NCI-H128 (cell line): ENCODE measurements around the gene AGER.
"Not testable (repeated sequence)": the region's sequence is repeated elsewhere in the genome, so short reads cannot be mapped to it uniquely, and the experiment has no call there.

Experiments
- DNase-seq: peaks from one replicate; lab custom pipeline; 2025; ENCODE audit not compliant: unreplicated experiment; lab: John Stamatoyannopoulos, UW

The AGER gene

DNA sequence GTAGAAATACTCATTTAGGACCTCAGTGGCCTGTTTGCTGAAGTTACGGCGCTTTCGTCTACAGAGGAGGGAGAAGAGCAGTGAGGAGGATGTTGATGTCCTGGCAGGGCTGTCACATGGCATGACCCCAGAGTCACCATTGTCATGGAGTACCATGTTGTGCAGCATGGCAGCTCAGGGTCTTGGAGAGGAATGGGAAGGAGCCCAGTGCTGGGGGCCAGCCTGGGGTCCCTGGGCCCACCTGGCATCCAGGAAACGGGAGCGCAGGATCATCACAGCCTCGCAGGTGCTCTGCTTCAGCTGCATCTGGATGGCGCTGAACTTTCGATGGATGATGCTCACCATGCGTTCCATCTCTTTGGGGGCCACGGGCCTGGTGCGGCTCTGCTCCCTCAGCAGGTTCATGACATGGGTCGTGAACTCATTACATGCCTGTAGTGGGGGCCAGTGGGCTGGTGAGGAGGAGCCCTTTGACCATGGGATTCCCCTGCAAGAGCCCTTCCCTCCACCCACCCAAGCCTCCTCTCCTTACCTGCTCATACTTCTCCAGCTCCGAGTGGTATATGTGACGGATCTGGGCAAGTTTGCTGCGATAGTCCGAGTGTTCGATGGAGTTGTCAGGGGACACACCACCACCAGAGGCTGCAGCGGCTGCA, 3.8 kb upstream of the AGER start:
- DNase-seq = not testable (repeated sequence)

DNA sequence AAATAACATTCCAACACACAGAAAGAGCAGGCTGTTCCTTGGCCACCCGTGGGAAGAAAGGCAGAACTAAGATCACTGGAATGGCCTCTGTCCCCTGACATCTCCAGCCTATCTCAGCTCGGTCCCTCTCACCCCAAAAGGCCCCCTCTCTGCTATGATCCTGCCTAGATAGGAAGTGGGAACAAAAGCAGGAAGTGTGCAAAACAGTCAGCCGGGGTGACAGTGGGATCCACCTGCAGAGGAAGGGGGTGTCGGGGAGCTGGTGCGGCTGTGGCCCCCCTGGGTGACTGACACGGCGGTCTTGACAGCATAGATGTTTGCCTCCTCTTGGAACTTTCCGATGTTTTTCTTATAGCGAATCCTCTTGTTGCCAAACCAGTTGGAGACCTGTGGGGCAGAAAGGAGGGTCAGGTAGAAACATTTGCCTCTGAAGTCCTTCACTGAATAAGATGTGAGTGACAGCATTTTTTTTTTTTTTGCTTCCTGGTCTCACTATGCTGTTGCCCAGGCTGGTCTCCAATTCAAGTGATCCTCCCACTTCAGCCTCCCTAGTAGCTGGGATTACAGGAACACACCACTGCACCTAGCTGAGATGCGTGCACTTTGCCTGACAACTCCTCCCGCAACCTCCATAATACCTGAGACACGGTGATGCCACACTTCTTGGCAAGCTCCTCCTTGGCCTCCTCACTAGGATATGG, 3.1 kb upstream of the AGER start:
- DNase-seq = no peak

DNA sequence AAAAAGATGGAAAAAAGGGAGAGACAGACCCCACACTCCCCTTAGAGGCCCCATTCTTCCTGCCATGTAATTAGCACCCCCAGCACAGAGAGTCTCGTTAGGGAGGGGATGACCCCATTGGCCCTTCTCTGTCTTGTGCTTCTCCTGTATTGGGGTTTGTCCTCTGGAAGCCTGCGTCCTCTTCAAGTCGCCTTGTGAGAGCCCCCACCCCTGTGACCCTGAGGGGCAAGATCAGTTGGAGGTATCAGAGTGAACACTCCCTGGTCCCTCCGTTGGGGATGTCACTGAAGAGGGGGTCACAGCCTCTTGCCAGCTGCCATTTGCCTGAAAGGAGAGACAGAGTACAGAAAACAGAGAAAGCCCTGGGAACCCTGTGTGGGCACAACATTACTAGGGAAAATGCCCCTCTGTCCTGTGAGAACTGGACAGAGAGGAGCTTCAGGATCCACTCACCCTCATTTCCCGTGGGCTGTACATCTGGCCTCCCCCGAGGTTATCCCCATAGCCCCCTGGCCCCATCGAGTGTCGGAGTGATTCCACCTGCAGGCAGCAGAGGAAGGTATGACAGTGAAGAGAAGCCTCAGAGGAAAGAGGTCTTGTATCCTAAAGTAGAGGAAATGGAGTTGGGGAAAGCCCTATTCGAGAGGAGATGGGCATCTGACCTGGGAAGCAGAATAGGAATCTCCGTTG, 2.2 kb upstream of the AGER start:
- not testable (repeated sequence) for DNase-seq

DNA sequence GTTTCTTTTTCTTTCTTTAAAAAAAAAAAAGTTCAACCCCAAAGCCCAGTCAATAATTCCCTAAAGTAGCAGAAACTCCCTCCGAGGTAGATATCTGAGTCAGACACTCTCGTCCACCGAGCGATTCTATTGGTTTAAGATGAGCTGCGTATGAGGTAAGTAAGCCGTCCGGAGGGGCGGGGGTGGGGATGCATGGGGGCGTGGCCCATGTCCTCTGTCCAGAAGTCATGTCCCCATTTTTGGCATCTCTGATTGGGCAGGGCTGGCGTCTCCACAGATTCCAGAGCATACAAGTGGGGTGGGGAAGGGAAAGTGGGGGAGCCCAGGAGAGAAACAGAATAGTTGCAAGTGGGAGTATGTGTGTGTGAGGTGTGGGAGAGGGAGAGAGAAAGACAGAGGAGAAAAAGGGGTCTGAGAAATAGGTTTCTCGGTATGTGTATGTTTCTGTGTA, 1.7 kb upstream of the AGER start:
- not testable (repeated sequence) for DNase-seq

DNA sequence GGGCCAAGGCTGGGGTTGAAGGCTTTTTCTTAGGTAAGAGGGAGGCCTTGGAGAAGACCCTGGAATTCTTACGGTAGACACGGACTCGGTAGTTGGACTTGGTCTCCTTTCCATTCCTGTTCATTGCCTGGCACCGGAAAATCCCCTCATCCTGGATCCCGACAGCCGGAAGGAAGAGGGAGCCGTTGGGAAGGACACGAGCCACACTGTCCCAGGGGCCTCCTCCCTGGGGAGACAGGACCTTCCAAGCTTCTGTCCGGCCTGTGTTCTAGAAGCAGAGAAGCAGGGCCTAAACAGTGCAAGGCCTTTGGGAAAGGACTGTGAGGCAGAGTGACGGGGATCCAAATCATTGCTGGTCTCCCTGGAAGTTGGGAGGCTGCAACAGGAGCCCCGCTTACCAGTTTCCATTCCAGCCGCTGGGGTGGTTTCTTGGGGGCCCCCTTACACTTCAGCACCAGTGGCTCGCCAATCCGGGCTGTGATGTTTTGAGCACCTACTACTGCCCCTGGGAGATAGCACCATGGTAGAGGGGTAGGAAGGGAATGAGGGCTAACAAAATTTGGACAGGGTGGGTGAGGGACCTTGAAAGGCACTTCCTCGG, 470 bp downstream of the AGER start:
- no peak for DNase-seq

DNA sequence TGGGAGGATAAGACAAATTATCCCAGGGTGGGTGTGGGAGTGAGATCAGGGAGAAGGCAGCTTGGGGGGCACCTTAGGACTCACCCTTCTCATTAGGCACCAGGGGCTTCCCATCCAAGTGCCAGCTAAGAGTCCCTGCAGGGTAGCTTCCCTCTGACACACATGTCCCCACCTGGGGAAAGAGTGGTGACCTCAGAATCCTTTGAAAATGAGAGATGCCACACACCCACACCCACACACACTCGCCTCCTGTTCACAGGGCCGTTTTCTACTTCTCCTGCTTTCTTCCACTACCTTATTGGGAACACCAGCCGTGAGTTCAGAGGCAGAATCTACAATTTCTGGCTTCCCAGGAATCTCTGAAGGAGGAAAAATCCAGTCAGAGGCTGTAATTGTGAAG, 1.0 kb downstream of the AGER start:
- no peak for DNase-seq

DNA sequence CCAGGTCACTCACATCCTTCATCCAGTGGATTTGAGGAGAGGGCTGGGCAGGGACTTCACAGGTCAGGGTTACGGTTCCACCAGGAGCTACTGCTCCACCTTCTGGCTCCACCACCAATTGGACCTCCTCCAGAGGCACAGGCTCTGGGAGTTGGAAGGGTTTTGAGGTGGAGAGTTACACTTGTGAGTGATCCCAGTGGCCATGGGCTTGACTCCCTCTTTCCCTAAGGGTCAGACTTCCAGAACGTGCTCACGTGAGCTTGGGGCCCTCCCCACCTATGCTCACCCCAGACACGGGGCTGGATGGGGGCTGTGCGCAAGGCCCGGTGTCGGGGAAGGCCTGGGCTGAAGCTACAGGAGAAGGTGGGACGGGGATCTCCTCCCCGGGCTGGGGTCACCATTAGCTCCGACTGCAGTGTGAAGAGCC, 1.5 kb downstream of the AGER start:
- no peak for DNase-seq

DNA sequence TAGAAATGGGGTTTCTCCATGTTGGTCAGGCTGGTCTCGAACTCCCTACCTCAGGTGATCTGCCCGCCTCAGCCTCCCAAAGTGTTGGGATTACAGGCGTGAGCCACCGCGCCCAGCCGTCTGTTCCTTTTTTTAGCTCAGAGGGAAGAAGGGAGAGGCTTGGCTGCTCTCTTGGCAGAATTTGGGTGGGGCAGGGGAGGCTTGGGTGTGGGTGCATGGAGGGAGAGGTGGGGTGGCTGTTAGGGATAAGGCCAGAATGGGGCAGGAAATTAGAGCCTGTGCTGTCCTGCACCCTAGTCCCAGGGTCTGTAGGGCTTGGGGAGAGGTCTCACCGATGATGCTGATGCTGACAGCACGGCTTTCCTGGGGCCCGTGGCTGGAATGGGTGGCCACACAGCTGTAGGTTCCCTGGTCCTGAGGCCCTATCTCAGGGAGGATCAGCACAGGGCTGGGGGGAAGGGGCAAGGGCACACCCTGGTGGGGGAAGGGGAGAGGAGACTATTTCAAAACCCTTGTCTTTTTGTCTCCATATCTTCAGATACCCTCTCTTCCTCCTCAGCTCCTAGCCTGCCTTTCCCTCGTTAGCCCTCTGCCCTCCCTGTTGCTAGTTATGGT, 2.0 kb downstream of the AGER start:
- no peak for DNase-seq

DNA sequence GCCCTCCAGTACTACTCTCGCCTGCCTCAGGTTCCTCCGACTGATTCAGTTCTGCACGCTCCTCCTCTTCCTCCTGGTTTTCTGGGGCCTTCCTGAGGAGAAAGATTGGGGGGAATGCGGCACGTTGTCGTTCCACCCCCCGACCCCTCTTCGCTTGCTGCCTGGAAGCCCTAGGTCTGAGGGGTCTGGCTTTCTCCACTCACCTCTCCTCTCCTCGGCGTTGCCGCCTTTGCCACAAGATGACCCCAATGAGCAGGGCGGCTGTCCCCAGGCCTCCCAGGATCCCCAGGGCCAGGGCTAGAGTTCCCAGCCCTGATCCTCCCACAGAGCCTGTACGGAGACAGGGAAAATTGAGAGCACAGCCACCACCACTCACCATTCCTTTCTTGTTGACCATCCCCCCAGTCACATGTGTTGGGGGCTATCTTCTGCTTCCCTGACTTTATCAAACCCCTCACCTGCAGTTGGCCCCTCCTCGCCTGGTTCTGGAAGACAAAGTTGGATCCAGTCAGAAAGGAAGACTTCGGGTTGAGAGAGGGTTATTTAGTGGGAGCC, 2.8 kb downstream of the AGER start:
- no peak for DNase-seq

DNA sequence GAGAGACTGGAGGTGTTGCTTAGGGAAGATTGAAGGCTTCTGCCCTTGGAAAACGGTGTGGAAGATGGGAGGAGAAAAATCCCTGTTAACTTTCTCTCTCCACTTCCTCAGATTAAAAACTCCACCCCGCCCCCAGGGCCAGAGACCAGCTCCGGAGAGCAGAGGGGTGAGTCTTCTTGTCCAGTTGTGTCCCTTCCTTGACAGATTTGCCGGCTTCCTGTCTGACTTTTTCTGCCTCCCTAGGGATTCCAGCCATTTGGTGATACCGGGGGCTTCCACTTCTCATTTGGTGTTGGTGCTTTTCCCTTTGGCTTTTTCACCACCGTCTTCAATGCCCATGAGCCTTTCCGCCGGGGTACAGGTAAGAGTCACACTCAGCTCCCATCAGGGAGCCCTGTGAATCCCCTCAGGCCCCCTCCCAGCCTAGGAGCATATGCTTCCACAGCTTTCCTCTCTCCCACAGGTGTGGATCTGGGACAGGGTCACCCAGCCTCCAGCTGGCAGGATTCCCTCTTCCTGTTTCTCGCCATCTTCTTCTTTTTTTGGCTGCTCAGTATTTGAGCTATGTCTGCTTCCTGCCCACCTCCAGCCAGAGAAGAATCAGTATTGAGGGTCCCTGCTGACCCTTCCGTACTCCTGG, 4.2 kb downstream of the AGER start:
- no peak for DNase-seq

DNA sequence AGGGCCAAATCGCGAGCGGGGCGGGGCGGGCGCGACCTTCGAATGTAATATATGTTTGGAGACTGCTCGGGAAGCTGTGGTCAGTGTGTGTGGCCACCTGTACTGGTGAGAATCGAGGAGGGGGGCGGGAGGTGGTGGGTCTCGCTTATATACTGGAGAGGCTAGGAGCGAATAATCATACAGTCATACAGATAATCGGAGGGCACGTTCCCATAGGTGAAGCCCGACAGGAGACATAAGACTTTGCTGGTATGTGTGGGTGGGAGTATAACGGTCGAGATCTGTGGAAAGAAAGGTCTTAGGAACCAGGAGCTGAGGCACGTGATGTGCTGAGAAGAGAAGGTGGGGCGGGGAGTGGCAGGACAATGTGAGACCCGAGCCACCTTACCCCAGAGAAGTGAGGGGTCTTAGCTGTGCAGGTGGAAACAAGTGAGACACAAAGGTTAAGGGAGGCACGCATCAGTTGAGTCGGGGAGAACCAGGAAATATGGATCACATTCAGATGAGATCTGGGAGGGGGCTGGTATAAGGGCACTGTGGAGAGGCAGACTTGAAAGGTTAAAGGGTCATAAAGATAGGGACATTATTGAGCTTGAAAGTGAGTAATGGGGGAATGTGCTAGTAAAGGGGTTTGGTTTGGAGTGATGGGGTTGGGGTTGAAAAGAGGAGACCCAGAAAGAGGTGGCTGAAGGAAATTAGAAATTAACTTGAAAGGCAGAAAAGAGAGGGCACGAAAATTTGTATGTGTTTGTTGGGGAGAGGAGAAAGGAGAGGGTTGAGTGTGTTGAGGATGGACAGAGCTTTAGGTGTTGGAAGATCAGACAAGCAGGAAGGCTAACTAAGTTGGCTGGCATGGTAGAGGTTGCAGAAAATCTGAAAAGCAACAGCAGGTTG, 5.3 kb downstream of the AGER start:
- no peak for DNase-seq

DNA sequence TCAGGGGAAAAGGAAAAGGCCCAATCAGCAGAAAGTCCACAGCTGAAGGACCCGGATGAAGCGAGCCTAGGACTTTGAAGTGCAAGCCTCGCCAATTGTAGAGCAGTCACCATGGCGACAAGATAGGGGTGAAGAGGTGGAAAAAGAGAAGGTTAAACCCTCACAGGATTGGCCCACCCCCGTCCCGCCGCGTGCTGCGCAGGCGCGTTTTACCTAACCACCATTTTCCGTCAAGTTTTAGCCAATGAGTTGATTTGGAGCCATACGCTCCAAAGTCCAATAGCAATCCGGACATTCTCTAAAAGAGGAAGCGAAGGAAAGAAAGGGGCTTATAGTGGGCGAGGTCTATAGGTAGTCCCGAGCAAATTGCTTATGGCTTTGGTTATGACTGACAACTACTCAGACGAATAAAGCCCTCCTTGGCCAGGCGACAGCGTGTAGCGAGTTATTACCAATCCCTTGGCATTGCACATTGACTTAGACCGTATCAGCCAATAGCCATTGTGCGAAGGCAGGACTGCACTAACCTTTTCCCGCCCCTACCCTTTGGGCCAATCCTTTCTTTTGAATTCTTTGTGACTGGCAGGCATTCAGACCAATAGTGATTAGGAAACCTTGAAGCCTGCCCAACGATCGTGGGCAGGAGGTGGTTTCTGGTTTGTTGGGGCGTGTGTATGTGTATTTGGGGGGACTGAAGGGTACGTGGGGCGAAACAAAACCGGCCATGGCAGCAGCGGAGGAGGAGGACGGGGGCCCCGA, 6.1 kb downstream of the AGER start, which contains the start of gene RNF5:
Gene RNF5, plus strand, starts transcription at position 618 of the 759 bp plus-strand sequence. Its CDS starts 107 bp downstream, at position 725.
- peak; percentile 98 for DNase-seq

DNA sequence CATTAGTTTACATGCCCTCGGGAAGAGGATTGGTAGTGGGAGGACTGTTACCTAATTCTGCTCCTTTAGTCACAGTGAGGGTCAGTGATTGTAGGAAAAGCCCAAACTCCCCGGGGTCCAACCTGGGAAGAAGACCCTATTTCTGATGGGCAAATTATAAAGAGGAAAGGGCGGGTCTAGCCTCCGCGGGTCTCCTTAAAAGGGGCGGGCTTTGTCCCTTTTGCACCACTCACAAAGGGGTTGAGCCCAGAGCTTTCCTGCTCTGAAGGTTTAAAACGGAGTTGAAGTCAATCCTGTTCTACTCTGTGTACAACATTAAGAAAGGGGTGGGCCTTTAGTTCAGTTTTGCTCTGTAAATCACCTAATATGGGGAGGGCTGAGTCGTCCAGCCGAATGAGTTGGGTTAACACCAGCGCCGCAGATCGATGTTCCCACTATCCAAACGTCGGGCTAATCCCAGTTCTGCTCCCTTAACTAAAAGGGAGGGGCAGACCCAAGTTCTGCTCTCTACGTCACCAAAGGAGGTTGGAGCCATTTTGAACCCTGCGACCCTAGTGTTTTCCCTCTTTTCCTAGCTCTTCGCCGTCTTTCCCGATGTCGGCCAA, 6.8 kb downstream of the AGER start:
- peak; percentile 49 for DNase-seq

DNA sequence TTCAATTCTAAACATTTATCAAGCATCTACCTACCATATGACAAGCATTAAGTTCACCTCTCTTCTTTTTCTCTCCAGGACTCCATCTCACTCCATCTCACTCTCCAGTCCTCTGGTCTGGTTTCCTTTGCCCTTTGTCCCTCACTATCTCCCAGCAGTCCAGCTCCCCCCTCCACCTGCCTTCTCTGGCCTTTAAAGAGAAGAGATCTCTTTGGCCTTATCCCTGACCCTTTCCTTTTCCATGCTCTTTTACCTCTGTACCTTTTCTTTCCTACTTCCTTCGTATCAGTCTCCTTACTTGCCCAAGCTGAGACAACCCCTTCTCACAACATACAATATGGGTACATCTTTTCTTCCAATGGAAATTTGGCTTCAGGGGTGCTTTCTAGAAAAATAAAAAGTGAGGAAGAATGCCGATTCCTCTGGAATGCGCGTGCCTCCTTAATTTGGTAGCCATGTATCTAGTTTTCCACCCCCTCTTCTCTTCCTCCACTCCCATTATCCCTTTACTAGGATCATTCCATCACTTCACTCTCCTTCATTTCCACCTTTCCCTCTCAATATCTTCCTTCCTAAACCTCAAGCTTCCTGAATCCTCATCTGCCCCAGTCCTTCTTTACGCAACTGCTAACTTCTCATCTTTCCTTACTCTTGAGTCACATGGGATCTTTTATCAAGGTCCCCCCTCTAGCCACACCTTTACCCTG, 7.4 kb downstream of the AGER start:
- no peak for DNase-seq

DNA sequence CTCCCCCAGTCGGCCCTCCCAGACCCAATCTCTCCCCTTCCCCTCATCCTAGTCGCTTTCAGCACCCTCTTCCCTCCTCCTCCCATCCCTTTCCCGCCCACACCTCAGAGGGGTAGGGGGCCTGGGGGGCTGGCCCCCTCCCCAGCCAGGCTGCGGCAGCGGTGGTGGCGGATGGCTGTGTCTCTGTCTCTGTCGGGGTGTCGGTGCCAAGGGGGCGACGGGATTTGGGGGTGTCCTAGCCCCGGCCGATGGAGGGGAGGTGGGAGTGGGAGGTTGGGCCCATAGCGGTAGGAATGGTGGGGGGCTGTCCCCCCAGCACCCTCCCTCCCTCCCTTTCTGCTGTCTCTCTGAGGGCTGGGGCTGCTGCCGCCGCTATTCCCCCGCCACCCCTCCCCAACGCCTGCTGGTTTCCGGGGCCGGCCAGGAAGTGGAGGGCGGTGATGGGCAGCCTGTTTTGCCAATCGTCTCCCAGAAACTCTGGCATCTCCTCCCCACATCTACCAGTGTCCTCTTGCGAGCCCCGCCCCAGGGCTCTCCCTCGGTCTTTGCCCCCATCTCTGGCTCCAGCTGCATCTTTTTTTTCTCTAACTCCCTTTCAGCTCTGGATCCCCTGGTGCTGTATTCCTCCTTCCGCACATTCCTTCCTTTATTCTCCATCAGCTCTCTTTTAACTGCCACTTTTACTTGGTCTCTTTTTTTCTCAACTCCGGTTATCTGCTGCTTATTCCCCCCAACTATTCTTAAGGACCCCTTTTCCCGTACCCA, 8.2 kb downstream of the AGER start, which contains the start of gene AGPAT1:
Gene AGPAT1, minus strand, starts transcription at position 374 of the 765 bp plus-strand sequence. CDS start 4,588 bp downstream, outside the sequence.
- DNase-seq = peak; percentile 85

DNA sequence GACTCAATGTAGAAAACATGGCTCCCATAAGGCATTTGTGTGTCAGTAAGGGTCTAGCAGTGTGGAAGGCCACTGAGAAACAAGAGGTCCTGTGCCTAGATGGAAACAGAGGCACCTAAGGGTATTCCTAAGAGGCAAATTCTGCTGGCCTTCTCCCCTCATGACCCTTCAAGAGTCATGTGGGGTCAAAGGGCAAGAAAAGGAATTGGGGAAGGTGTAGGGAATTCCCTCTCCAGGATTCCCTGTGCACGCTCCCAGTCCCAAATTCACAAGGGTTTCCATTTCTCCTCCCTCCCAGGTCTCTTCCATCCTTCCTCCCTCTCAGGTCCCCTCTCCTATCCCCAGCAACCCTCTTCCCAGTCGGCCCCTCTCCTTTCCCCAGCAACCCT, 8.7 kb downstream of the AGER start:
- DNase-seq = no peak

DNA sequence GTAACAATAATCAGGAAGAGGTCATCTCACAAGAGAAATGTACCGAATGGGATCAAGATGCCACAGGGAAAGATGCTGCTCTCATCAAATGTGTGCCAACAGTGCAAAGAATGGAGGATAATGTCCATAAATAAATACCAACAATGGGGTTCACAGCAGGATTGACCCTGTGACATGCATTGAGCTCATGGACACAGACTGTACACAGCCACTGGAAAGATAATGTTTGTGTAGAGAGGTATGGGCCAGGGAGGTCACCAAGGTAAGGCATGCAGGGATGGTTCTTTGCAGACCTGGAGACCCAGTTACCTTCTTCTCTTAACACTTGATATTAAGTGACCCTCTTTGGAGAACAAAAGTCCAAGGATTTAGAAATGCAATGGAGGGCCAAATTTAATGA, 9.6 kb downstream of the AGER start:
- no peak for DNase-seq
